GM19025 (cell line): ENCODE measurements around the gene SRGAP3.

Experiments used
- ATAC-seq: cut with Tn5 transposase; IDR thresholded peaks from one replicate; pipeline ENCODE4 v1.9.1; 2021; ENCODE audit warnings: mild to moderate bottlenecking, low read depth, moderate library complexity; ENCODE audit not compliant: unreplicated experiment

The SRGAP3 gene

DNA sequence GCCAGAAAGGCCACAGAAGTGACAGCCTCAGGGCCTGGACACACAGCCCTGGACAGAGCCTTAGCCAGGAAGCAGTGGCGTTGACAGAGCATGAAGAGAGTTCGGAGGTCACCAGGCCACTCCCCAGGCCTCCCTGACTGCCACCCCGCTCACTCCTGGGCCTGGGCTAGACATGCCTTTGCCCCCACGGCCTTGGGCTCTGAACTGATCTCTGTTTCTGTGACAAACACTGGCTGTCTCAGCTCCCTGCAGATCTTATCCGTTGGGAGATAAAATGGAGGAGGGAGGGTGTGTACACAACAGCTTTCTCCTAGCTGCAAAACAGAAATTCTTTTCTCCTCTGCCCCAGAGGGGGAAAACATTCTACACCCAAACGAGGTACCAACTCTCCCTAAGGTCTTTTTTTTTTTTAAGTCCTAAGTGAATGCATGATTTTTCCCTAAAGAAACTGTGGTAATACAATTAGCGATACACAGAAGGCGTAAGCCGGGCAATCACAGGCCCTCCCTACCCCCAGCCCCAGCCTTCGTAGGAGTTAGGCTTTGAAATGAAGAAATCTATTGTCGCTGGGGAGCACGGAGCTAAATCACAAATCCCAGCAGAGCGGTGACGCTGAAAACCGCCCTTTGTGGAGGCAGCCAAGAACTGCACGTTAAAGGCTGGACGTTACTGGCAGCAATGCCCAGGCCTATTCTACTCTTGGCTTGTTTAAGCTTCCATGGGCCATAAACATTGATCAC lies 45.0 kb downstream of the SRGAP3 start:
- ATAC-seq, result no peak

DNA sequence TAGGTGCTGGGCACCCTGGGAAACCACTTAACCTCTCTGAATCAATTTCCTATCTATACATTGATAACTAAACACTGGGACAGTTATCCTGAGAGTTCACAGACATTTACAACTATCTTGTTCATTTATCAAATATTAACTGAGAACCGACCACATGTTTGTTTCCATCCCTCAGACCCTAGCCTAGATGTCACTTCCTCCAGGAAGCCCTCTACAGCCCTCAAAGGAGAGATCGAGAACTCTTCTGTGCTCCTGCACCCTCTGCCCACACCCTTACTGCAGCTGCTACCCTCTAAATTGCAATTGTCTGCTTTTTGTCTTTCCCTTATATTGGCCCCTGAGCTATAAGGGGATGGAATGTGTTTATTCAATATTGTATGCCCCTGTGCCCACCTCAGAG lies 46.1 kb downstream of the SRGAP3 start:
- ATAC-seq, result no peak

DNA sequence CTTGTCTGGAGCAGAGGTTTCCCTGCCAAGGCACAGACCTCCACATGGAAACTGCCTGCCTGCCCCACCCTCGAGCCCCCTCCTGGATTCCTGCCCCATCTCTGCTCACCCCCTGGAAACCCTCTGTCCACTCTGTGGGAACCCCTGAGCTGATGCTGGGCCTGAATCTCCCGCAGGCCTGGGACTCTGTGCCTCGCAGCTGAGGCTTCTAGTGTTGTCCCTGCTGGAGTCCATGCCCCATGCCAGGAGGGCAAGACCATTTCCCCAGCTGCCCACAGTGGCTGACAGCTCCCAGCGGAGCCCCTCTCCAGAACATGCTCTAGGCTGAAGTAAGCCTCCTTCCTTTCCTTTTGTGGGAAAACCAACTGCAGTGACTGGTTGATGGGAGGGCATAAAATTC lies 46.9 kb downstream of the SRGAP3 start:
- ATAC-seq, result no peak

DNA sequence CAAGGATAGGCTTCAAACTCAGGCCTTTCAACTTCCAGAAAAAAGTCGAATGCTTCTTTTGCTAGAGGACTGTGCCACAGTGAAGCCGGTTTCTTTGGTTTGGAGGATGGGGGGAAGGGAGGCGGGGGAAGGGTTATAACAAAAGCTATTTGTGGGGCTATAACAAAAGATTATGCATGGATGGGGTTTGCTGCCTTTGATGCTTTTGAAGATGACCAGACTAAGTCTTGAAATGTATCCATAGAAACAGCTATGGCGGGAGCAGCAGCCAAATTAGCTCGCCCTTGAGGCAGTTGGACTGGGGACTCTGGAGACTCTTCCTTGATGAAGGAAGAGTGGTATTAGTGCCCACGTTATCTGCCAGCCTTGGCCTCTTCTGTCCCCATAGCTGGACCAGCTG lies 47.5 kb downstream of the SRGAP3 start:
- ATAC-seq, result no peak

DNA sequence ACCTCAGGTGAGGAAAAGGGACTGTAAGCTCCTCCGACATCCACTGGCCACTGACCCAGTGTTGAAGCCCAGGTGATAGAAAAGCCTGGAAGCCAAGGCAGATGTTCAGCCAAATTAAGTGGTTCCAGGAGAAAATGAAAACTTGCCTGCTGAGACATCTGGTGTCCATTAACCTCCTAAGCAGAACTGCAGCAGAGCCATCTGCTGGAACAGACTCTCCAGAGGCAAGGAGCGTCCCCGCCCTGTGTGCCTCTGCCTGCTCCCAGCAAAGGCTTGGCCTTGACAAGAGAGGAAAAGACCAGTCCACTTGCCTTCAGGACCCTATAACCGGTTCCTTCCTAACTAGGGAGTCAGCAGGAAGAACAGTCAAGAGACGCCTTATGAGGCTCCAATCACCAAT lies 48.2 kb downstream of the SRGAP3 start:
- no peak for ATAC-seq

DNA sequence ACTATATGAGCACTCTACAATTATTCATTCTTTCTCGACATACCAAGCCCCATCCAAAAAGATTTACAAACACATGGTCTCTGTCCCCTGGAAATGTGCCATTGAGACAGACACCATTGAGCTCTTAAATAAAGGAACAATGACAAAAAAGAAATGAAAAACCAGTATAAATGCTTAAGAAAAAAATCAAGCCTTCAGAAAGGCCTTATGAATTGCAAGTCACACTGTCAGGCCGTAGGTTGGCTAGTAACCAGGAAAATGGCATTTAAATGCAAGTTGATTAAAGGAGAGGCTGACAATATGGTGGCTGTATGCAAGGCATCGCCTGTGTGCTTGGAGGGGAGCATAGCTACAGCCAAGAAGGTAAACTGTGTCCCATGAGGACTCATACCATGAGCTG lies 49.7 kb downstream of the SRGAP3 start:
- no peak for ATAC-seq

DNA sequence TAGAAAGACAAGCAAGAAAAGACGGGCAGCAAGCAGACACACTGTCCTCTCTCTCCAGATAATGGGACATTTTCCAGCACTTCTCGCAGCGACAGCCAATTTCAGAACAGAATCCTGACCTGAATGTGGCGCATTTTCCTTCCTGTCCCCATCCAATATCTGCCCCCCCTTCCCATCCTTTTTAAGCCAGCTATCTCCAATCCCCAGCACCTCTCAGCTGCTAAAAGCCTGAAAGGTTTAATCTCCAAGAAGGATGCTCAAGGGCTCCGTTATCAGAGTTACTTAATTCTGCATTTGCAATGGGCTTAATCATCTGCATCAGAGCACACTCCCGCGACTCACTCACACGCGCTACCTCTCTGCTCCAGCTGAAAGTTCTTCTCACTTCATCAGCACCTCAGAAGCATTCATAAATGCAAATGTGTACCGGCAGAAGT lies 50.5 kb downstream of the SRGAP3 start:
- no peak for ATAC-seq

DNA sequence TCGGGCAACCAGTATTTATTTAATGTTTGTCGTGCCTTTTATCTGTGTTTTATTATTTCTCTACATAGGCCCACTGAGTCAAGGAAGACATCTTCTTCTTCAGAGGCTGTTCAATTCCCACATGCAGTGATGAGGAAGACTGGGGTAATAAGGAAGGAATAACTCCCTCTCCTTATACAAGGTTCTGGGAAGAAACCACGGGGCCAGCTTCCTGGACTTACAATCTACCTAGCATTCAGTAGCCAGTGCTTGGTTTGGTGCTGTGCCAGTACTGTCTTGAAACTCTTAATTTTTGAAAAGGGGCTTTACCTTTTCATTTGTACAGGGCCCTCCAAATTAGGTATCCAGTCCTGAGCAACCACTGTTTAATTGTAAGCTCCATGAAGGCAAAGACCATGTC lies 51.2 kb downstream of the SRGAP3 start:
- ATAC-seq, result no peak

DNA sequence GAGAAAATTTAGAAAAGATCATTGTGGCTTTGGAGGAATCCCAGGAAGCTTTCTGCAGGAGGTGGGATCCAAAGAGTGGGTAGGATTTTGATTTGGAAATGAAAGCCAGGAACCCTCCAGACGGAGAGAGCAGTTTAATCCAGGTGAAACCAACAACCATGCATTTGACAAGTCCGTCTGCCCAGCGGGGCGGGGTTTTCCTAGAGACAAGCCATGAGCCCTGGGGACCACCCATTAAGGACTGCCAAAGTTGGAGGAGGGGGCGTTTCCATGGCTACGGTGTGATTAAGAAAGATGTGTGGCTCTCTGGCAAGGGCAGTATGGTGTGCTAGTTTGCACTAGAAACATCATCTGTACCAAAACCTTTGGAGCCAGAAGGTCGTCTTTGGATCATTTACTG lies 53.4 kb downstream of the SRGAP3 start:
- ATAC-seq, result no peak

DNA sequence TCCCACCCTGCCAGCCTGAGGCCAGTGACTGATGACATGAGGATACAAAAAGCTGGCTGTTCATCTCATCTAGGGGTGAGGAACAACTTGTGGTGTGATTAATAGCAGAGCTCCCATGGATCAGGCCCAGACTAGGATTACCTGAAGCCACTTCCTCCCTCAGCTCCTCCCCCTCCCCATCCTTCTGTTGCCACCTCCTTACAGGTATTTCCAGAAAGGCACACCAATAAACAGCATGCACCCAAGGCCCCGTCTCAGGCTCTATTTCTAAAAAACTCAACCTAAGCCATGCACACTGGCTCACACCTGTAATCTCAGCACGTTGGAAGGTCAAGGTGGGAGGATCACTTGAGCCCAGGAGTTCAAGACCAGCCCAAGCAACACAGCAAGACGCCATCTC lies 54.1 kb downstream of the SRGAP3 start:
- ATAC-seq, result no peak

DNA sequence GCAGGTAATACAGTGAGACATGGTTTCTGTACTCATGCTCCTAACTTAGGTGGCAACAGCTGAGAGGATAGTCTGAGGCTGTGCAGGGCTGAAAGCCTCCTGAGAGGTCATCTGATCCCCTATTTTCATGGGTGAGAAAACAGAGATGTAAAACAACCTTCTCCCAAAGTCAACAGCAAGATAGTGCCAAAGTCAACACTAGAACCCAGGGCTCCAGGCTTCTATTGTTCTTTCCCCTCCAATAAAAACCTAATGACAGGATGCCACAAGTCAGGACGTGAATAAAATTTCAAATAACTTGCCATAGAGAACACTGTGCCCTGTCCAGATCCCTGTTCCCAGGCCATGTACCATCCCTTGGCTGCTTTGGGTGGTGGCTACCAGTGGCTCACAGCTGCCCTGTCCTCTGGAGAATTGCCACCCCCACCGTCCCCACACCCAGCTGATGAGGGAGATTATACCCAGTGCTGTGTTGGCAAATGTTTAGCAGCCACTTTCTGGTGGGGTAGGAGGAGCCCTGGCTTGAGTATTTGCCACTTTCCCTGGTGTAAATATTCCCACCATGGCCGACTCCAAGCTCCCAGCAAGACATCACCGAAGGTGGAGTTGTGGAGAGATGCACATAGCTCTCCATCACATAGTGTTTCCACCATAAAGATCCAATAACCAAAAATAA lies 54.8 kb downstream of the SRGAP3 start:
- no peak for ATAC-seq

DNA sequence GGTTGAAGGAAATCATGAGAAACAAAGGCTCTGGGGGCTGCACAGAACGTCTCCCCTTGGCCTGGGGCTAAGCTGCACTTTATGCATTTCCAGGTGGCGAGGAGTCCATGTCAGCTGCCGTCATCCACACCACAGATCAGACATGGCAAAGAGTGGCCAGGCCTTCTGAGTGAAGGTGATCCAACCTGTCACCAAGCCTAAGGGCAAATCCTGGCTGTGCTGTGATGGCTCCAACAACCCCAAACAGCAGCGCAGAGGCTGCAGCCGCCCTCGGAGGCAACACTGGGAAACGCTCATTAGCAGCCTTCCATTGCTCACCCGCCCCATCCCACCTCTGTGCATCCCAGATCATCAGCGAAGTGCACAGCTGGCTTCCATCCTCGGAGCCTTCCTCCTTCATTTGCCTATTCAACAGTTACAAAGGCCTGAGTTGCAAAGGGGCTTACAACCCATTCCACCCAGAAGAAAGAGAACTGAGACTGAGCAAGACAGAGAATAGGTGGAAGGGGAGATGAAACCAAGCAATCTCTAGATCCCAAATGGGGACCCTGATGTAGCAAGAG lies 55.7 kb downstream of the SRGAP3 start:
- no peak for ATAC-seq

DNA sequence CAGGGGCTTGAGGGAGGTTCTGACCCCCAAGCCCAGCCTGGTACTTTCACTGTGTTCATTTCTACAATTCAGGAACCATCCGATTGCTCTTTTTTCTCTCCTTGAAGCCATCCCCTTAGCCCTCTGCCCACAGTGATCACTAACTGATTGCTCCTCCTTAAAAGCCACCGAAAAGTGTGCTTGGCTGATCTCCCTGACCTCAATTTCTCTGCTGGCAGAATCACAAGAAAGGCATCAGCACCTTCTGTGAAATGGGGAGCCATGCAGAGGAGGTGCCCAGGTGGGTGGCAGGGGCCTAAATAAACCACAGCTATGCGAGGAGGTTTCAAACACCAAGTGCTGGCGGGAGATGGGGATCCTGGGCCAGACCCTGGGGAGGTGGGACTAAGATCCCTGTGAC lies 56.2 kb downstream of the SRGAP3 start:
- no peak for ATAC-seq

DNA sequence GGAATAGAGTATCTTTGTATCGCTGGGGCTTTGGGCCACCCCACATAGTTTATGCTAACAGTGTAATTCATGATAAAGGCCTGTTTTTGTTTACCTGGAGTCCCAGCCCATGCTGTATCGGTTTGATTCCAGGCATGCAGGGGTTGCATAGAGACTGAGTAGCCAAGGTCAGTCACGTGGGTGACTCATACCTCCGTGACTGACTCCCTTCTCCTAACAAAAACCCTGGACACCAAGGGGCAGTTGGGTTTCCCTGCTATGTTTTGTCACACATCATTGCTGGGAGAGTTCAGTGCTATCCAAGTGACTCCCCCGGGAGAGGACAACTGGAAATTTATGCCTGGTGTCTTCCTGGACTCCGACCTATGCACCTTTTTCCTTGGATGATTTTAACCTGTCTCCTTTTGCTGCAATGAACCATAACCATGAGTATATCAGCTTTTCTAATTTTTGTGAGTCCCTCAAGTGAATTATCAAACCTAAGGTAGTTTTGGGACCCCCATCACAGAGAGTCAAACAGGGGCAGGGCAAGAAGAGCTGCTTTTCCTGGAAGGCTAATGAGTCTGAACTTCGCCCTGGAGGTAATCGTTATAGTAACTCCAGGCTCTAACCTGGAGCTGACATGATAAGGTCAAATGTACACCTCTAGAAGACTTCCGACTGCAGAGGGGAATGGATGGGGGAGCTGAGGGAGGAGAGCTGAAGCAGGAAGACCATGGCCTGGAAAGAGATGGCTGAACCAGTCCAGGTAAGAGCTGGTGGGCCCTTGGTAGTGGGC lies 57.0 kb downstream of the SRGAP3 start:
- ATAC-seq, result no peak

DNA sequence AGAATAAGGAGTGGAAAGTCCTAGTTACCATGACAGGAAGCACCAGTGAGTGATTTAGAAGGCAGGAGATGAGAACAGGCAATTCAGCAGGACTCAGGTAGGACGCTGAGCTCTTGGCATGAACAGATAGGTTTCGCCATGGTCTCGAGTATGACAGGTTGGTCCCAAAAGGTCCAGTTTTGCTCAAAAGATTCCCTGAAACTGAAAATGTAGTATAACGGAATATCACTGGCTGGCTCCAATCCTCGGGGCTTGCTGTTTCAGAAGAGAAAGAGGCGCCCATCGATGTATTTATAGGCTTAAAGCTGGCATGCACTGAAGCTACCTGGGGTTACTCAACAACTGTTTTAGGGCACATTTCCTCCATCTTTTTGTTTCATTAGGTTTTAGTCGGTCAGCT lies 59.2 kb downstream of the SRGAP3 start:
- no peak for ATAC-seq

DNA sequence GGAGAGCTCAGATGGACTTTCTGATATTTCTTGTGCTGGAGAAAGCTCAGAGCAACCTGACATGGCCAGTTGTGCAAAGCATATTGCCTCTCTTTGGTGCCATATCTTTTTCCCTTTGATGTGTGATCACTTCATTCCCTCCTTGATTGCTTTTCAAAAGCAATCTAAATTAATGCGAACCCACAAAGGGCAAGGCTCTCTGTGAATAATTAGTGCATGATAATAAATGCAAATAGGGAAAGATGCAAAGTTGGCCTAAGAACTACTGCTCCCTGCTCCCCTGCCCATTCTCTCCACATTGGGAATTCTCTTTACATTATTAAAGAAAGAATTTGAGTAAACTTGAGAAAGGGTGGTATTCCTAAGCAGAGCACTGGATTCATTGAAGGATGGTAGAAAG lies 60.9 kb downstream of the SRGAP3 start:
- ATAC-seq, result no peak

DNA sequence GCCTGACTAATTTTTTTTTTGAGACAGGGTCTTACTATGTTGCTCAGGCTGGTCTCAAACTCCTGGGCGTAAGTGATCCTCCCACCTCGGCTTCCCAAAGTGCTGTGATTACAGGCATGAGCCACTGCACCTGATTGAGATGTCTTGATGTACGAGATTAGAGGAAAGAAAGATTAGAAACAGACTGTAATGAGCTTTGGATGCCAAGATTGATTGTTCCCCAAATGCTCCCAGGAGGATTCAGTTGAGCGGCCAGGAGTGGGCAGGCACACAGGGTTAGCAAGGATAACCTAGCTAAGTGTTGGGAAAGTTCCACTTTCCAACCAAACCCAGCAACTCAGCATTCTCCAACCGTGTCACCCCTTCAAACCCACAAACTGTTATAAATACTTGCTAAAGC lies 63.7 kb downstream of the SRGAP3 start:
- no peak for ATAC-seq

DNA sequence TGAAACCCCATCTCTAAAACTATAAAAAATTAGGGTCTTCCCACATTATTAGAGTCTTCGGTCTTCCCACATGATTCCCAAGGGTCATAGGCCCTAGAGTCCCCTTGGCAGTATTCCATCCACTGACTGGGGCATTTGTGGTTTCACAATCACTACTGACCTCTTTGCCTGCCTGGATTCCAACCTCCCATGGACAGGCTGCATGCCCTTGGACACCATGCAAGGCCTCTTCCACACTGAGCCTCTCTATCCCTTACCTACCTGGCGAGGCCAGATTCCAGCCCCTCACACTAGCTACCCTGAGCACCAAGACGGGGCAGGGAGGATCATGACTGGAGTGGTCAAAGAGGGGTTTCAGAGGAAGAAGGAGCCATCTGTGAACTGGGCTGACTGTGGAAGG lies 64.4 kb downstream of the SRGAP3 start:
- ATAC-seq, result no peak

DNA sequence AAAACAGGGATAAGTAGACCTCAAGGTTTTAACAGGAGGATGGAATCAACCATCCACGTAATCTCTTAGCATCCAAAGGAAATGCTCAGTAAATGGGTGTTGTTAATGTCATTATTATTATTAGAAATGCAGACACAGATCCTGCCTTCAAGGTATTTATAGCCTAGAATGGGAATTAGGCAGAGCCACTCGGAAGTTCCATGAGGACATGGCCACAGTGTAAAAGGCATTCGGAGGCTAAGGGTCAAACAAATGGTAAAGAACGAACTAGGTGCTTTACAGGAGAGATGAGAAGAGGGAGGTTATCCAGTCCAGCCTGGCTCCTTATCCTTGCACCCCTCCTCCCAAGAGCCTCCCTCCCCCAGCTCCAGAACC lies 65.0 kb downstream of the SRGAP3 start:
- ATAC-seq, result no peak

DNA sequence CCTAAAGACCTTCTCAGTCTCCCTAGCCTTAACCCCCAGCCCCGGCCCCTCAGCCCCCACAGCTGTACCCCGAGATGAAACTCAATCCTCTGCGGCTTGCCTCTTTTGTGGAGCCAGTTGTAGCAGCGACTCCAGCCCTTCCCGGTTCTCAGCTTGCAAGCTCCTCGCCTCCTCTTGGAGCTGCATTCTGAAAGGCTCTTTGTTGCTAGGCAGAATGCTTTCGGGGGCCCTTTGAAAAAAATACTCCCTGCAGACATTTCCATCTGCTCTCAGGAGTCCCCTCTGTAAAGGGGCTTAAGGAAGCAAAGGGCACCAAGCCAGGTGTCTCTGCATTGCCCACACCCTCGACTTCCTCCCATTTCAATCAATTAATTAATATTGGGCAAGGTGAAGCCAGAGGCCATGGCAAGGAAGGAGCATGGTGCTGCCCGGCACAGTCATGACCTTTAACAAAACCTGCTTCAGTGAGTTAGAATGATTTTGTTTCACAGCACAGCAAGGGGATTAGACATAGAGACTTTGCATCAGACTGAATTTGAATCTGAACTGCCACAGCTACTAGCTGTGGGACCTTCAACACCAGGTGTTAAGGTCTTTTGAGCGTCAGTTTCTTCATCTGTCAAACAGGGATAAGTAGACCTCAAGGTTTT lies 65.5 kb downstream of the SRGAP3 start:
- no peak for ATAC-seq

DNA sequence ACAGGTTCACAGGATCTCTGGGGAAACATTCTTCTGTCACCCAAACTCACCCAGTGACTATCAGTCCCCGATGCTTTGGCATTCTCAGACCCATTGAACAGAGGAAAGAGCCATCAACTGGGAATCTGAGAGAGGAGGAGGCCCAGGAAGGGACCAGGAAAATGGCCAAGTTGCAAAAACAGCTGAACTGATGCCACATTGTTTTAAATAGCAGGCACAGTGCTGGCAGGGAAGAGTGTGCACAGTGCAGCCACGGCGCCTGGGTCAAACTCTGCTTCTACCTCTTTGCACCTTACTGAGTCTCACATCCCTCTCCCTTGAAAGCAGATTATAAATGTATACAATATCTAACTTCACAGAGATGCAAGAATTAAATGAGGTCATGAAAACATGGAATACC lies 66.4 kb downstream of the SRGAP3 start:
- no peak for ATAC-seq
